Inflammatory macrophage treated with lipopolysaccharide for 4 hours (primary cell): ENCODE data around the gene PPFIA4.
"Not testable (repeated sequence)": the region's sequence is repeated elsewhere in the genome, so short reads cannot be mapped to it uniquely, and the experiment has no call there.

Source experiments
- DNase-seq: peaks from one replicate; pipeline ENCODE4 v3.0.0-alpha.2; 2020

Gene PPFIA4

DNA sequence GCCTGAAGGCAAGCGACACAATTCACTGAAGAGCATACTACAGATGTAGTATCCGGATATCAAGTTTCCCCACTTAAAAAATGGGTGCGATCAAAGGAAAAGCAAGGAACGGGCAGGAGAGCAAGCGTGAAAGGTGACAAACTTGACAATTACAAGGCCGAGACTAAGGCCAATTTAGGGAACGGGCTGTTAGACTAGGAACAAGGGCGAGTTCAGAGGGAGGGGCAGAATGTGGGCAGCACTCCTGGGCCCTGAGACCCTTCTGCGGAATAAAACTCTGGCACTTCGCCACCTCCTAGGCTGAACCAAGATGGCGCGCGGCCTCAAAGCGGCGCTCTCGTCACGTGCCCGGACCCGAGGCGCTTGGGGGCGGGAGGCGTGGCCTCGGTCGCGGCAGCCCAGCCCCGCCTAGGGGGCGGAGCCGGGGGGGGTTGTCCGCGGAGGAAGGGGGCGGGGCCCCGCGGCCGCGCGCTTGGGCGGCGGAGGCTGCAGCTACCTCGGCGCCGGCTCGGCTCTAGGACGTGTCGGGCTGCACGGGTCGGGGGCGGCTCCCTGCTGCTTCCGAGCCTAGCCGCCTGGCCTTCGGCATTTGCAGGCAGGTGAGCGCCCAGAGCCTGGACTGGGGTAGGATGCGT lies at the start of gene PPFIA4:
Gene PPFIA4, plus strand, starts transcription at position 461 of the 635 bp plus-strand sequence. CDS start 12,518 bp downstream, outside the sequence.
- peak; percentile 75 for DNase-seq

DNA sequence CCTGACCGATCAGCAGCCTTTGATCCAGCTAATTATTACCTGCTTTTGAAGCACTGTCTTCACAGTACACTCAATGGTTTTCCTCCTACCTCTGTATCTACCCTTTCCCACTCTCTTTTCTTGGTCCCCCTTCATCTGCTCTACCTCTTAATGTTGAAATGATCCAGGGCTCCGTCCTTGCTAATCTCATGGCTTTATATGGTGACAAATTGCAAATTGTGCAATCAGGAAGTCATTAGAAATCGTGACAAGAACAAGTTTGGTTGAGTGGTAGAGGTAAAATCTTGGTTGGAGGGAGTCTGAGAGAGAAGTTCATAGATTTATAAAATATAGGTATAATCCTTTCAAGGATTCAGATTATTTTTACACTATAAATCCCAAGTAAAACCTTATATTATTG lies 49.7 kb upstream of the PPFIA4 start:
- peak; percentile 68 for DNase-seq

DNA sequence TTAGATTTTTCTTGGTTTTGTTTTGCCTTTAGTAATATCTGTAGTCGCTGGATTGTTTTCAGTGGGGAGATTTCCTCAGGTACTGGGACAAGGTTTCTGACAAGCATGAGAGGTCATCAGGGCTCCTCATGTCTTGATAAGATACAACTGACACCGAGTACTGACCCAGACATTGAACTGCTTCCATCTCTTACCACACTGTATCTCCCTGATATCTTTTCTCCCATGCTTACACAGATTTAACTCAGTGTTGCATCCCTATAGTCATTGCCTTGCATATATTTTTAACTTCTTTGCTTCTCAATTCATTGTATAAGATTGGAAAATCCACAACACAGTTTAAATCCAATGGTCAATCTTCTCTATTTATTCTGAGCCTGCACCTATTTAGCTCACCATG lies 46.8 kb upstream of the PPFIA4 start:
- no peak for DNase-seq

DNA sequence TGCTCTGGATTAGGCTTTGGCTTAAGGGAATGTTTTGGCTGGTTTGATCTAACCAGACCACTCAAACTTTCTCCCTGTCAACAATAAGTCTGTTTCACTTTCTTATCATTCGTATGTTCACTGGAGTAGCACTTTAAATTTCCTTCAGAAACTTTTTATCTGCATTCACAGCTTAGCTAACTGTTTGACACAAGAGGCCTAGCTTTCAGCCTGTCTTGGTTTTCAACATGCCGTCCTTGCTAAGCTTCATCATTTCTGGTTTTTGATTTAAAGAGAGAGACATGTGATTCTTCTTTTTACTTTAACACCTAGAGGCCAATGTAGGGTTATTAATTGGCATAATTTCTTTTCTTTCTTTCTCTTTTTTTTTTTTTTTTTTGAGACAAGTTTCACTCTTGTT lies 44.4 kb upstream of the PPFIA4 start:
- DNase-seq, result no peak

DNA sequence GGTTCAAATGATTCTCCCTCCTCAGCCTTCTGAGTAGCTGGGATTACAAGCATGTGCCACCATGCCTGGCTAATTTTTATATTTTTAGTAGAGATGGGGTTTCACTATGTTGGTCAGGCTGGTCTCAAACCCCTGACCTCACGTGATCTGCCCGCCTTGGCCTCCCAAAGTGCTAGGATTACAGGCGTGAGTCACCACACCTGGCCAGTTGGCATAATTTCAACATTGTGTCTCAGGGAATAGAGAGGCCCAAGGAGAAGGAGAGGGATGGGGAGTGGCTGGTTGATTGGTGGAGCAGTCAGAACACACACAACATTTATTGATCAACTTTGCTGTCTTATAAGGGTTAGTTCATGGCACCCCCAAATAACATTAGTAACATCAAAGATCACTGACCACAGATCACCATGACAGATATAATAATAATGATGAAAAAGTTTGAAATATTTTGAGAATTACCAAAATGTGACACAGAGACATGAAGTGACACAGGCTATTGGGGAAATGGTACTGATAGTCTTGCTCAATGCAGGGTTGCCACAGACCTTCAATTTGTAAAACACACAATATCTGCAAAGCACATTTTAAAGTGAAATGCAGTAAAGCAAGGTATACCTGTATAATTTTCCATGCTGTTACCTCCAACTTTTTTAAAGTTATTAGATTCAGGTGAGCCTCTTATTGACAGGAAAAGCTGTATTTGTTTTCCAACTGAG lies 43.4 kb upstream of the PPFIA4 start:
- peak; percentile 80 for DNase-seq

DNA sequence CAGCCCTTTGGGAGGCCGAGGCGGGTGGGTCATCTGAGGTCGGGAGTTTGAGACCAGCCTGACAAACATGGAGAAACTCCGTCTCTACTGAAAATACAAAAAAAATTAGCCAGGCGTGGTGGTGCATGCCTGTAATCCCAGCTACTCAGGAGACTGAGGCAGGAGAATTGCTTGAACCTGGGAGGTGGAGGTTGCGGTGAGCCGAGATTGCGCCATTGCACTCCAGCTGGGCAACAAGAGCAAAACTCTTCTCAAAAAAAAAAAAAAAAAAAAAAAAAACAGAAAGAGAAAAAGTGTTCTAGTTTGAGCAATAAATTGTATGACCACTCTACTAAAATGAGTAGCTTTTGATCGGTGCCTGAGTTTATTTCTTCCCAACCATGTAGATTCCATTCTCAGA lies 40.2 kb upstream of the PPFIA4 start:
- DNase-seq, result not testable (repeated sequence)

DNA sequence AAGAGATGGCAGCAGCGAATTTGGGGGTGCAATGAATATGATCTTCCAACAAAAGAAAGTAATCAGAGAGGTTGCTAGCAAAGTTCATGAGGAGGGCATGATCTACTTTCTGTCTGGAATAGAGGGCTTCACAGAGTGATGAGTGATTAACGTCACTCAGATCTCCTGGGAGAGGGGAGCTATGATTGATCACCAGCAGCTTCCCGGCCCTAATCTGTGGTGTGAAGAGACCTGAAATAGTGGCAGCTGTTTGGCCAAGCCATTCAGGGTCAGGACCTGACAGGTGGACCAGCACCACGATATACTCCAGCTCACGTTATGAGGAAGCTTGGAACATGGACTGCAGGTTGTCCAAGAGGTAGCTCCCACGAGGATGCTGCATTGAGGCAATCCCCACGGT lies 39.0 kb upstream of the PPFIA4 start:
- DNase-seq, result no peak

DNA sequence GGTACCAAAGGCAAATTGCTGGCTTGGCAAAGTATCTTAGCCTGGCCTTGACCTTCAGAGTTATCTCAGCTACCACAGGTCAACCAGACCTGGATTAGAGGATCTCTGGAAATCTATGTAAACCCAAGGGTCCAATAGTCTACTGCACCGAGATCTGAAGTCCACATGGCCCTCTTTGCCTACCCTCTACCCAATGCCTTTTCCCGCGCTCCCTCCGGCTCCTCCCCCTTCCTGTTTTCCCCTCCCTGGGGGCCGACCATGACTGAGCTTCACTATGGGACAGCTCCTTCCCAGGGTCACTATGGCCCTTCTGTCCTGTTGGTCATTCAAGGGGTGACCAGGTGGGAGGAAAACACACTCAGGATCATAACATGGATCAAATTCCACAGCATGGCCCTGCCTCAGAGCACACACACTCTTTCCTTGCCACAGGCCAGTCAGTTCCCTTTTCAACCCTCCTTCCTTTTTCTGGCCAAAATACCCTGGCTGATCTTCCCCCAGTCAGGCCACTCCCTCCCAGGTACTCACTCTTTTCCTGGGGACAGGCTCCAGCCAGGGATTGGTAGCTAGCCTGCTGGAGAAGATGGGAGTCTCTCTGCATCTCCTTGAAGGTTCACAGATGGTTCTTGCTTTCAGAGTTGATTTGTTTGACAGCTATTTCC lies 38.2 kb upstream of the PPFIA4 start:
- no peak for DNase-seq

DNA sequence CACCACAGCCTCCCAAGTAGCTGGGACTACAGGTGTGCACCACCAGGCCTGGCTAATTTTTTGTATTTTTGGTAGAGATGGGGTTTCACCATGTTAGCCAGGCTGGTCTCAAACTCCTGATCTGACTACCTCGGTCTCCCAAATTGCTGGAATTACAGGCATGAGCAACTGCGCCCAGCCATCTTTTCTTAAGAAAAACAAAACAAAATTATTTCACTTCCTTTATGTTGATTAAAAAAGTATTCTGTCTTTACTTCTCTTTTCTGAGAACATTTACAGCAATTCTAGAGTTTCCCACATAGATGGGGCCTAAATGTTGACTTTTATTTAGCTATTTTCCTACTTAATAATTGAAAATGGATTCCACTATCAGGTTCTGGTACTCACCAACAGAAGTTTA lies 36.4 kb upstream of the PPFIA4 start:
- peak; percentile 57 for DNase-seq

DNA sequence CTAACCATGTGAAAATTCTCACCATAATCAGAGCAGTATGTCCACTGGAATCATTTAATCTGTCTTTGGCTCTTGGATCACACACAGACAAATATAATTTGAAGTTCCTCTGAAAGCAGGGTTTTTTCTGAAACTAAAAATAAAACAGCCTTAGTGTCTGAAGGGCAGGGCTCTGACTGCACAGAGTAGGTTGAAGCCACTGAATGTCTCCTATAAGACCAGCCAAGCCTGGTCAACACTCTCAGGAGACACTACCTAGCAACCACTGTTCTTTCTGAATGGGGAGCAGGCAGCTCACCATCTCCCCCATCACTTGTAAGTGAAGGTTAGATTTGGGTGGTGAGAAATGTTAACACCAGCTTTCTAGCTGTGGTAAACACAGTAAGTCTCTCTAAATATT lies 35.2 kb upstream of the PPFIA4 start:
- DNase-seq, result no peak

DNA sequence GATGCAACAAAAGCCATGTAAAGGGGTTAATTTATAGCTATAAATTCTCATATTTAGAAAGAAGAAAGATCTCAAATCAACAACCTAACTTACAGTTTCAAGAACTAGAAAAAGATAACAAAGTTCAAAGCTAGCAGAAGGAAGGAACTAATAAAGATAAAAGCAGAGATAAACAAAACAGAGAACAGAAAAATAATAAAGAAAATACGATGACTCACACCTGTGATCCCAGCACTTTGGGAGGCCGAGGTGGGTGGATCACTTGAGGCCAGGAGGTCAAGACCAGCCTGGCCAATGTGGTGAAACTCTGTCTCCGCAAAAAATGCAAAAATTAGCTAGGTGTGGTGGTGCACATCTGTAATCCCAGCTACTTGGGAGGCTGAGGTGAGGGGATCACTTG lies 31.5 kb upstream of the PPFIA4 start:
- no peak for DNase-seq

DNA sequence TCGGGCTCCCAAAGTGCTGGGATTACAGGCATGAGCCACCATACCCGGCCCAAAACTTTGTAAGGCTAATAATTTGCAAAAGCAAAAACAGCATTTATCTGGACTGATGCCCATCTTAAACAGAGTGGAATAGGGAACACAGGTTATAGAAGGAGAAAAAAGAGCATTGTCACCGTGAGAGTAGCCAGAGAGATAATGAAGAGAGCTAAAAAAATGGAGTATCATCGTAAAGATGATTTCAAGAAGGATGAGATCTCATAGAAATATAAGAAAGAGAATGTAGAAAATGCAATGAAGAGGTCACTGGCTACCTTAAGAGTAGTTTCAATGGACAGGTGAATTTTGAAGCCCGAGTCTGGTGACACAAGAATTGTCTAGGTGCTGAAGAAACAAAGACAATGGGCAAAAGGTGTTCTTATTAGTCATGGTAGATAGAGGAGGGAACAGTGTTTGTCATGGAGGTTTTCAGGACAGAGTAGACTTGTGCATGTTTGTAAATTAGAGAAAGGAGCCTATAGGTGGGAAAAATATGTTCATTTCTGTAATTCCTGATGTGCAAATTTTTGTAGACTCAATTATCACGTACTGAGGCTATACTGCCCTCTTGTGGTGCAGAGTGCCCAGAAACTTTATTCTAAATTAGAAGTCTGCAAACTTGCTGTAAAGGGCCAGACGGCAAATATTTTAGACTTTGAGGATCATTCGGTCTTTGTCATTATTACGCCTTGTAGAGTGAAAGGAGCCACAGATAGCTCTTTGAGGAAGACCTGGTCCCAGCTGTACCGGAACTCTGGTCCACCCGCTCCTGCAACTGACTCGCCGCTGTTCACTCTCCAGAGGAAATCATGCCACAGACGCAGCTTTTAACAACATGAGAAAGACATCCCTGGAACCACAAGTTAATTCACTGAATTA lies 27.2 kb upstream of the PPFIA4 start:
- DNase-seq, result peak; percentile 67

DNA sequence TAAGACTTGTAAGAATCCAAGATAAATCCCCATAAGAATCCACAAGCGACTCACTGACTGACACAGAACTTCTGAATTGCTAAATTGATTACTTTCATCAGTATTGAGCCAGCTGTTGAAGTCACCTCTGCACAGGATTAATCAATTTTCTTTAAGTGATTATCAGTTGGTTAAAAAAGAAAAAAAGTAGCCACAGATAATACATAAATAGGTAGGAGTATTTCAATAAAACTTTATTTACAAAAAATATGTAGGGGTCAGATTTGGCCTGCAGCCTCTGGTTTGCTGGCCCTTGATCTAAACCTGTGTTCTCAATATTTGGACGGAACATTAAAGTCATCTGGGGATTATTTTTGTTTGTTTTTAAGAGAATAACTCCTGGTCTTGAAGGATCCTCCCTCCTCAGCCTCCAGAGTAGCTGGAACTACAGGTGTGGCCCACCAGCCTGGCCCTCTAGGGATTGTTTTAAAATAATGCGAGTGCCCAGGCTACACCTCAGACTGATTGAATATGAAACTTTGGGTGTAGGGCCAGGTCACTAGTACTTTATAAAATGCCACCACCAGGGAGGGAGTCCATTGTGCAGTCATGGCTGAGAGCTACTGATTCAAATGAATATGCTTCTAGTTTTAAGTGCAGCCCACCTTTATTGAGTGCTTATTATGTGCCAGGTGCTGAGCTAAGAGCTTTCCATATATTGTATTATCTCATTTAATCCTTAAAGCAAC lies 25.9 kb upstream of the PPFIA4 start:
- DNase-seq, result no peak

DNA sequence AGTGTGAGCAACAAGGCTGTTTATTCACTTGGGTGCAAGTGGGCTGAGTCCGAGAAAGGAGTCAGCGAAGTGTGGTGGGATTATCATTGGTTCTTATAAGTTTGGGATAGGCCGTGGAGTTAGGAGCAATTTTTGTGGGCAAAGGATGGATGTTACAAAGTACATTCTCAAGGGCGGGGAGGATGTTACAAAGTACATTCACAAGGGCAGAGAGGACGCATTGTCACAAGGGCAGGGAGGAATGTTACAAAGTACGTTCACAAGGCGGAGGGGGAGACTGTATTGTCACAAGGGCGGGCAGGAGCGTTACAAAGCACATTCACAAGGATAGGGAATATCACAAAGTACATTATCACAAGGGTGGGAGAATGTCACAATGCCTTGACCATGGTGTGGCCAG lies 24.3 kb upstream of the PPFIA4 start:
- no peak for DNase-seq

DNA sequence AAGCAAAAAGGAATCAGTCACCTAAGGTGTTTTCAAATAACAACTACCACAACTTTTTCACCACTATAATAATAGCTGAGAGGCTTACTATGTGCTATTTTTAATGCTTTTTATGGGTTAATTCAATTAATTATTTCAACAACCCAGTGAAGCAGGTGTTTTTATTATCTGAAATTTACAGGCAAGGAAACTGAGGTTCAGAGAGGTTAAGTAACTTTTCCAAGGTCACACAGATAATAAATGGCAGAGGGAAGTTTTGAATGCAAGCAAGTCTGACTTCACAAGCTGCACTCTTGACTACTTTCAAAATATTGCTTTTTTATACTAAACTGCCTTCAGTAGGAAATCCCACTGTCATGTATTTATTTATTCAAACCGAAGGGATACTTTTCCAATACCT lies 23.3 kb upstream of the PPFIA4 start:
- no peak for DNase-seq

DNA sequence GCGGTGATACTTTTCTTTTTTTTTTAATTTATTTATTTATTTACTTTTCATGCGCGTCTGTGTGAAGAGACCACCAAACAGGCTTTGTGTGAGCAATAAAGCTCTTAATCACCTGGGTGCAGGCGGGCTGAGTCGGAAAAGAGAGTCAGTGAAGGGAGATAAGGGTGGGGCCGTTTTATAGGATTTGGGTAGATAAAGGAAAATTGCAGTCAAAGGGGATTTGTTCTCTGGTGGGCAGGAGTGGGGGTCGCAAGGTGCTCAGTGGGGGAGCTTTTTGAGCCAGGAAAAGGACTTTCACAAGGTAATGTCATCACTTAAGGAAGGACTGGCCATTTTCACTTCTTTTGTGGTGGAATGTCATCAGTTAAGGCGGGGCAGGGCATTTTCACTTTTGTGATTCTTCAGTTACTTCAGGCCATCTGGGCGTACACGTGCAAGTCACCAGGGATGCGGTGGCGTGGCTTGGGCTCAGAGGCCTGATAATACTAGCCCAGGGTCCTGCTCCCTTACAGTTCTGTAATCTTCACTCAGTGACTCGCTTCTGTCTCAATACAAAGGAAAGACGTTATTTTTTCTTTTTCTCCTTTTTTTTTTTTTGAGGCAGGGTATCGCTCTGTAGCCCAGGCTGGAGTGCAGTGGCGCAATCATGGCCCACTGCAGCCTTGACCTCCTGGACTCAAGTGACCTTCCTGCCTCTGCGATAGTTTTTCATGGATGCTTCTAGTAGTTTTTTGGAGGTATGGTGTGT lies 20.7 kb upstream of the PPFIA4 start:
- peak; percentile 82 for DNase-seq

DNA sequence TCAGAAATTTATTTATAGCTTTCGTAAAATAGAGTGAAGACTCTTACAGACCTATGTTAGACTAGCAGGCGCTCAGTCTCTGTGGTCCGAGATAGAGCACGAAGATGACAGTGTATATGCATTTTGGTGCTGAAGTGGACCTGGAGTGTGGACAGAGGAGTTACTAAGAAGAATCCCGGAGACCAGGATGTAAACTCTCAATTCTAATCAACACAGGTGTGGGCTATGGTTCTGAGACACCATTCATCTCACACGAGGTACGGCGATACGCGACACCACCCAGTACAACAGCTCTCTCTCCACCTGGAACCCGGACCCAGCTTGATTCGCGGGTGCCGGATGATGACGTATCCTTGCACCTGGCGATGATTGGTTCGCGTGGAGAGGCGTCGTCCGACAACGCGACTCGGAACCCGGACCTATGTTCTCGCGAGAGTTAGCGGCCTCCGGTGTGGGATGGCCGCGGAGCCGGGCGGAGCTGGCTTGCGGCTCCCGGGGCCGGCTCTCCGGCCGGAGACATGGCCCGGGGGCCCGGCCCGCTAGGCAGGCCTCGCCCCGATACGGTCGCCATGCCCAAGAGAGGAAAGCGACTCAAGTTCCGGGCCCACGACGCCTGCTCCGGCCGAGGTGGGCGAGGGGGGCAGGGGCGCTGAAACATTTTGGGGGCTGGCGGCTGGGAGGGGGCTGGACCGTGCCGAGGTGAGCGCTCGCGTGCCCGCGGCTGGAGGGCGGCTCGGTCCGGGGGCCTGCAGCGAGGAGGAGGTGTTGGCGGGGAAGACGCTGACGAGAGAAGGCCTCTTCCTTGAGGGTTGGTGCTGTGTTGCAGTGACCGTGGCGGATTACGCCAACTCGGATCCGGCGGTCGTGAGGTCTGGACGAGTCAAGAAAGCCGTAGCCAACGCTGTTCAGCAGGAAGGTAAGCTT lies 19.1 kb upstream of the PPFIA4 start, which contains the start of gene TMEM183A:
Gene TMEM183A, plus strand, starts transcription at position 427 of the 924 bp plus-strand sequence. Its CDS starts 92 bp downstream, at position 519.
- peak; percentile 98 for DNase-seq

DNA sequence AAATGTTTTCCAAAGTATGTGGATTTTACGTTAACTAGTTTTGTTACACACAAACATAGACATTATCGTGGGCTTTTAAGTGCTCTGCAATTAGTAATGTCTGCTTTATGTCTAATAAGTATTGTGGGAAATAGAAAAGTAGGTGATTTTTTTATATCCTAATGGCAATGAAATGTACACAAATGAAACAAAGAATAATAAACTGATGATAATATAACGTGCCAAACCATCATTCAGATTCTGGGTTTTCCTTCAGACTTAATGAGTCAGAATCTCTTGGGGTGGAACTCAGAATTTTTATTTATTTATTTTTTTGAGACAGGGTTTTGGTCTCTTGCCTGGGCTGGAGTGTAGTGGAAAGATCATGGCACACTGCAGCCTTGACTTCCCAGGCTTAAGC lies 17.1 kb upstream of the PPFIA4 start:
- no peak for DNase-seq

DNA sequence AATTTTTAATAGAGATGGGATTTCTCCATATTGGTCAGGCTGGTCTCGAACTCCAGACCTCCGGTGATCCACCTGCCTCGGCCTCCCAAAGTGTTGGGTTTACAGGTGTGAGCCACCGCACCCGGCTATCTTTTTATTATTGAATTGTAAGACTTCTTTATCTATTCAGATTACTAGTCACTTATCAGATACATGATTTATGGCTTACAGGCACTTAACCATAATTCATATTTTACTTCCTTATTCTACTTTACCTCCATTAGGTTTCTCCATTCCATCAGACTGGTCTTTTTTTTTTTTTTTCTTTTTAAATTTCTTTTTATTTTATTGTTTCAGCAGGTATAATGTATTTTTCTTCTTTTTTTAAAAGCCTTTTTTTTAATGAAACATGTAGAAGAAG lies 14.7 kb upstream of the PPFIA4 start:
- DNase-seq, result no peak

DNA sequence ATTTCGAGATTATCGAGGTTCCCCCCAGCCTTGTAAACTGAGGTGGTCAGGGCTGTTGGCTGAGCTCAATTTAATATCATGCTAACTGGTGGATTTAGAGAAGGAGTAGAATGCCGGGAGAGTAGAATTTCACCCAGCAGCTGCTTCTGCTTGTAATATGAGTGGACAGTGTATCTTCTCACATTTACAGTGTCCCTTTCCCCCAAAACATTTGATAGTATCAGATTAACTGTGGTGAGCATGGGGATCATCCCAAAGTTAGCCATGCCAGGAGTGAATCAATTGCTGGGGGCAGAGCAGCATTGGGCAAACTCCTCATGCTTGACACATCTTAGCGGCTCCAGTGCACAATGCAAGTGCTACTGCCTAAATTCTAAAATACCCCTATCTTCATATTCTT lies 9.2 kb upstream of the PPFIA4 start:
- DNase-seq, result no peak
